Right renal cortex interstitium (tissue), 3 donors: Measurements from ENCODE around the gene EIF3L. TPM values are rescaled to one million over a fixed set of nuclear protein-coding genes. Genes with fewer than 3 reads are reported as not detected.
"Not testable (repeated sequence)": the region's sequence is repeated elsewhere in the genome, so short reads cannot be mapped to it uniquely, and the experiment has no call there.

Experiments used
- DNase-seq, 3 donors: peaks; one replicate each; pipeline ENCODE4 v3.0.0-alpha.2; 2013; ENCODE audit warnings: low read depth in 3 of 3, low spot score in 2 of 3
- polyA plus RNA-seq, 3 donors: library from polyadenylated mRNA; unstranded; fragments of 120-200 nt; gene quantifications; one replicate each; pipeline ENCODE4 v1.2.1, GENCODE V29; 2013; ENCODE audit not compliant: insufficient read length in 3 of 3

The EIF3L gene
- 1,000 to 10,000 TPM; 1,125 to 1,137 (median 1,131) TPM for polyA plus RNA-seq

GRCh38 chr22:37849089-37849751, at the start of gene EIF3L:
TSS of gene EIF3L (plus strand) at chr22:37849419. CDS start at chr22:37849450, 31 bp downstream.
- DNase-seq, result peak in 2 of 3 donors; percentile 64 to 79

GRCh38 chr22:37799979-37800378, 49.2 kb upstream of the EIF3L start:
- not testable (repeated sequence) for DNase-seq

GRCh38 chr22:37801946-37802309, 47.3 kb upstream of the EIF3L start:
- no peak for DNase-seq

GRCh38 chr22:37802310-37803194, 46.7 kb upstream of the EIF3L start:
- DNase-seq, result no peak

- no peak for DNase-seq
These were observed 46.0 kb upstream of the EIF3L start for GRCh38 chr22:37803195-37803638.

- no peak for DNase-seq
These were observed 45.4 kb upstream of the EIF3L start for GRCh38 chr22:37803639-37804351.

- DNase-seq, result no peak
These were observed 44.8 kb upstream of the EIF3L start for GRCh38 chr22:37804352-37804880.

GRCh38 chr22:37804881-37805809, 44.1 kb upstream of the EIF3L start:
- no peak for DNase-seq

GRCh38 chr22:37805810-37806277, 43.4 kb upstream of the EIF3L start:
- no peak for DNase-seq

- no peak for DNase-seq
These were observed 42.5 kb upstream of the EIF3L start for GRCh38 chr22:37806409-37807333.

- peak in 2 of 3 donors; percentile 91 for DNase-seq
These were observed 41.6 kb upstream of the EIF3L start, which contains the start of gene GCAT for GRCh38 chr22:37807410-37808293. TSS of gene GCAT (plus strand) at chr22:37807934. CDS start at chr22:37807968, 34 bp downstream.

- DNase-seq, result no peak
These were observed 40.9 kb upstream of the EIF3L start for GRCh38 chr22:37808294-37808657.

GRCh38 chr22:37809672-37810333, 39.4 kb upstream of the EIF3L start:
- DNase-seq, result no peak

GRCh38 chr22:37811867-37812266, 37.4 kb upstream of the EIF3L start:
- no peak for DNase-seq

GRCh38 chr22:37812869-37813678, 36.1 kb upstream of the EIF3L start:
- no peak for DNase-seq

GRCh38 chr22:37815593-37815992, 33.6 kb upstream of the EIF3L start:
- DNase-seq, result no peak
